BLaER1 (cell line): ENCODE measurements around the gene CYP46A1.
A peak's percentile ranks its signal among the peaks of the same experiment; 100 is the strongest.
"Not testable (repeated sequence)": the region's sequence is repeated elsewhere in the genome, so short reads cannot be mapped to it uniquely, and the experiment has no call there.

ENCODE experiments used
- H3K27ac ChIP-seq: shearing (Covaris generic); formaldehyde crosslinking; 2 replicates; pipeline ENCODE4 v1.8.1; 2022
- H3K27me3 ChIP-seq: shearing (Covaris generic); formaldehyde crosslinking; 2 replicates; pipeline ENCODE4 v1.8.1; 2022
- H3K36me3 ChIP-seq: shearing (Covaris generic); formaldehyde crosslinking; 2 replicates; pipeline ENCODE4 v1.8.1; 2022
- H3K4me1 ChIP-seq: shearing (Covaris generic); formaldehyde crosslinking; 2 replicates; pipeline ENCODE4 v1.8.1; 2022
- H3K4me2 ChIP-seq: shearing (Covaris generic); formaldehyde crosslinking; 2 replicates; pipeline ENCODE4 v1.8.1; 2022
- H3K4me3 ChIP-seq: shearing (Covaris generic); formaldehyde crosslinking; 2 replicates; pipeline ENCODE4 v1.8.1; 2022
- H3K9ac ChIP-seq: shearing (Covaris generic); formaldehyde crosslinking; 2 replicates; pipeline ENCODE4 v1.8.1; 2022
- H3K9me3 ChIP-seq: shearing (Covaris generic); formaldehyde crosslinking; 2 replicates; pipeline ENCODE4 v1.8.1; 2022
- H4K20me1 ChIP-seq: shearing (Covaris generic); formaldehyde crosslinking; 2 replicates; pipeline ENCODE4 v1.8.1; 2022
- Cebpa-rat ChIP-seq: shearing (Covaris generic); IDR thresholded peaks from 2 replicates; pipeline ENCODE4 v1.8.1; 2022

The CYP46A1 gene

DNA sequence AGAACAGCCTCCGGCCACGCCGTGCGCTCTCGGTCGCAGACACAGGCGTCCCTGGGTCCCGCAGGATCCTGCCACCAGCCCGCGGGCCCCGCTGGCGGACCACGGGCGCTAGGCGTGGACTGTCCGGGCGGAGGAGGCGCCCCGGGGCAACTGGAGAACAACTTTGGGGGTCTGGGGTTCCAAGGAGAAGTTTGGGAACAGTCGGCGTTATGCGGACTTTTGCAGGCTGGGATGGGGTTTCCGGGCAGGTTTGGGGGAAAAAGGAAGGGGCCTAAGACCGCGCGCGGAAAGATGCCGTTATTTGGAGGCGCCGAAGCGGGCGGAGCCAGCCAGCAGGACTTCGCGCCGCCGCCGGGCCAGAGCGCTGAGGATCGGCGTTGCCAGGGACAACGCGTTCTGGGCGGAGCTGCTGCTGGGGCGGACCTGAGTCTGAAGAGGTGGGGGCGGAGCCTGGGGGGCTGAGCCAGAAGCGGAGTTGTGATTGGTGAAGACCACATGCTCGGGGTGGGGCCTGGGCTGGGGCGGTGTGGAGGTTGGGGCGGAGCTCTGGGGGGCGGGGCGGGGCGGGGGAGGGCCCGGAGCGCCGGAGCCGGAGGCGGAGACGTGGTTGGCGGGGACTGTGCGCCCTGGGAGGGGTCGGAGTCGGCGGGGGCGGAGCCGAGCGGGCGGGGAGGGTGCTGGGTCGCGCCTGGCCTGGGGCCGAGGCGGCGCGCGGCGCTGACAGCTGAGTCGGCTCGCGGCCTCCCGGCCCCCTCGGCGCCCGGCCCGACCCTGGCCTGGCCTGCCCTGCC, at the start of gene CYP46A1:
Gene CYP46A1 (plus strand): TSS at position 680 of the 791 bp plus-strand sequence. CDS start 120 bp downstream, outside the sequence.
- Histone ChIP-seq H3K36me3 (no peaks in the 10 kb centered on the region), H3K9ac (peak within 1 kb of the TSS; percentile 81), H3K27ac (peak within 1 kb of the TSS; percentile 81), H3K27me3 (no peaks in the 10 kb centered on the region), H3K4me3 (peak within 1 kb of the TSS; percentile 84), H4K20me1 (no peaks in the 10 kb centered on the region), H3K4me1 (peaks cover 58% of the 10 kb centered on the region), H3K9me3 (peaks cover 6% of the 10 kb centered on the region), H3K4me2 (peak within 1 kb of the TSS; percentile 97)
- TF ChIP-seq Cebpa-rat, result no peak

DNA sequence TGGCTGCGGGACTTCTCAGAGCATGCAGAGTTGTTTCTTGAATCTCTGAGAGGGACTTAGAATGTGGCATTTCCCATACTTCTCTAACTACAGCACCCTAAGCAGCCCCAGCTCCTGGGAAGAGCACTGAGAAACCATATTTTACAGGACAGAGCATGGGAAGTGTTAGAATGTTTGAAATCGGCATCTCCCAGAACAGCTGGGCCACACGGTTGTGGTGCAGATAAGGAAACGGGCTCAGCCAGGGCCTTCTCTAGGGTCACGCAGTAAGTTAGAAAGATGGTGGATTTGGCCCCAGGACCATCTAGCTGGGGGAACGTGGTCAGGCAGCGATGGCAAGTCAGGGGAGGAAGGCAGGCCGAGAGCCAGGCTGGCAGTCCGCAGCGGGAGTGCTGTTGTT, 49.7 kb upstream of the CYP46A1 start:
- Histone ChIP-seq H3K27ac (peak overlapping the region; percentile 72), H3K36me3 (no peaks in the 10 kb centered on the region), H3K4me3 (no peak overlapping the region), H3K27me3 (no peaks in the 10 kb centered on the region), H3K9me3 (no peaks in the 10 kb centered on the region), H3K4me2 (peak overlapping the region; percentile 95), H3K9ac (peak overlapping the region; percentile 59), H3K4me1 (peaks cover 55% of the 10 kb centered on the region), H4K20me1 (no peaks in the 10 kb centered on the region)
- TF ChIP-seq Cebpa-rat, result no peak

DNA sequence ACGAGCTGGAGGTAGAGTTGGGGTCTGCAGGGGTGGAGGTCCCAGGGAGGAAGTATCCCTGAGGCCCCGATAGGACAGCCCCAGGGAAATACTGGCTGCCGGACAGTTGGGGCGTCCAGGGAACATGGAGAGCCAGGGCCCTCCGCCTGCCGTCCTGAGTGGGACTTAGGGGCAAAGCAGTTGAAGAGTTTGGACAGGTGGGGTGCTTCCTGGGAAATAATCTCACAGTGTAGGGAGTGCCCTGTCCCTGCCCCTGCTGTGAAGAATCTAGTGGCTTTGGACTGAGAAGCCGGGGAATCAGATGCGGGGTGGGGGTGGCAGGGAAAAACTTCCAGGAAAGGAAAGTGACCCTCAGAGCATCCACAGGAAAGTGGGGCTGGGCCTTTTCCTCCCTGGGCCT, 49.0 kb upstream of the CYP46A1 start:
- Histone ChIP-seq H3K27ac (peak overlapping the region; percentile 72), H3K36me3 (no peaks in the 10 kb centered on the region), H3K9me3 (no peaks in the 10 kb centered on the region), H3K27me3 (no peaks in the 10 kb centered on the region), H4K20me1 (no peaks in the 10 kb centered on the region), H3K4me2 (peak overlapping the region; percentile 95), H3K9ac (no peak overlapping the region; the same call in 1 of the 2 replicates), H3K4me1 (peaks cover 55% of the 10 kb centered on the region), H3K4me3 (no peak overlapping the region)
- no peak for TF ChIP-seq Cebpa-rat

DNA sequence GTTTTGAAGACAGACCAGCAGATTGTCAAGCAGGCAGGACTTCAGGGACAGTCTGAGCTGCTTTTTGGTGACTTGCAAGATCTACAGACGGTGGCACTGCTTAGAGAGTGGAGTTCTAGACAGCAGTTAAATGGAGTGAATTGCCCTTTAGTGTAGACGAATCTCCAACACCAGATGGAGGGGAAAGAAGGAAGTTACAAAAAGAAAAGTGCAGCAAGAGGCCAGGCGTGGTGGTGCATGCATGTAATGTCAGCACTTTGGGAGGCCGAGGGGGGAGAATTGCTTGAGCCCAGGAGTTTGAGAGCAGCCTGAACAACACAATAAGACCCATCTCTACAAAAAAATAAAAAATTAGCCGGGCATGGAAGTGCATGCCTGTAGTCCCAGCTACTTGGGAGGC, 47.6 kb upstream of the CYP46A1 start:
- no peak overlapping the region for H3K27ac ChIP-seq
- H3K4me1 ChIP-seq, result peaks cover 54% of the 10 kb centered on the region
- no peaks in the 10 kb centered on the region for H3K36me3 ChIP-seq
- TF ChIP-seq Cebpa-rat, result no peak
- H3K4me3 ChIP-seq, result no peak overlapping the region
- H3K9ac ChIP-seq, result no peak overlapping the region
- H3K9me3 ChIP-seq, result no peaks in the 10 kb centered on the region
- peak overlapping the region; percentile 58 for H3K4me2 ChIP-seq
- no peaks in the 10 kb centered on the region for H3K27me3 ChIP-seq
- no peaks in the 10 kb centered on the region for H4K20me1 ChIP-seq

DNA sequence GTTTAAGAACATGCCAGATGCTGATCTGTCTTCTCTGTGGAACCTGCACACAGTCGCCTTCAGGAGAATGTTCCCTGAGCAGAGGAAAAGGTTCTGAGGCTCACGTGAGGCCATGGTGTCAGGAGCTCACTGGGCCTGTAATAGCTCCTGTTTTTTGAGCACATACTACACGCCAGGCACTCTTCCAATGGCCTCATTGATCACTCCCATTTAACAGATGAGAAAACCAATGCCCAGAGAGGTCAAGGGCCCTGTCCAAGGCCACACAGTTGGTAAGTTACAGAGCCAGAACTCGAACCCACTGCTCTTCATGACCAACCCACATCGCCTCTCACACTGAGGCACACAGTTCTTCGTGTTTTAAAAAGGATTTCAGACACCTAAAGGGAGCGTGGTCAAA, 46.5 kb upstream of the CYP46A1 start:
- H3K27me3 ChIP-seq, result no peaks in the 10 kb centered on the region
- H4K20me1 ChIP-seq, result no peaks in the 10 kb centered on the region
- H3K9me3 ChIP-seq, result no peaks in the 10 kb centered on the region
- no peak overlapping the region for H3K4me3 ChIP-seq
- no peak for TF ChIP-seq Cebpa-rat
- H3K4me2 ChIP-seq, result no peak overlapping the region
- no peak overlapping the region for H3K27ac ChIP-seq
- H3K4me1 ChIP-seq, result peaks cover 43% of the 10 kb centered on the region
- H3K36me3 ChIP-seq, result no peaks in the 10 kb centered on the region
- H3K9ac ChIP-seq, result no peak overlapping the region

DNA sequence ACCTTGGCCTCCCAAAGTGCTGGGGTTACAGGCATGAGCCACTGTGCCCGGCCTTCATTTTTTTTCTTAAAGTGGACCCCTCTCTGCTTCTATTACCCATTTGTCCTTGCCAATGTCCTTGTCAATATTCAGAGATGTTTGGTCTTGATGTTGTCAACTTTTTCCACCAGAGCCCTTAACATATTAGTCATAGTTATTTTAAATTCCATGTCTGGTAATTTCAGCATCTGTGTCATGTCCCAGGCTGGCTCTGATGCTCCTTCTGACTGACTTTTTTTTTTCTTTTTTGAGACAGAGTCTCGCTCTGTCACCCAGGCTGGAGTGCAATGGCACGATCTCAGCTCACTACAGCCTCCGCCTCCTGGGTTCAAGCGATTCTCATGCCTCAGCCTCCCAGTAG, 41.3 kb upstream of the CYP46A1 start:
- H3K9ac ChIP-seq, H3K36me3 ChIP-seq, H4K20me1 ChIP-seq, H3K27ac ChIP-seq, H3K4me3 ChIP-seq, H3K9me3 ChIP-seq, H3K4me2 ChIP-seq: not testable (repeated sequence)
- Histone ChIP-seq H3K4me1 (peaks cover 25% of the 10 kb centered on the region), H3K27me3 (peaks cover 42% of the 10 kb centered on the region)

DNA sequence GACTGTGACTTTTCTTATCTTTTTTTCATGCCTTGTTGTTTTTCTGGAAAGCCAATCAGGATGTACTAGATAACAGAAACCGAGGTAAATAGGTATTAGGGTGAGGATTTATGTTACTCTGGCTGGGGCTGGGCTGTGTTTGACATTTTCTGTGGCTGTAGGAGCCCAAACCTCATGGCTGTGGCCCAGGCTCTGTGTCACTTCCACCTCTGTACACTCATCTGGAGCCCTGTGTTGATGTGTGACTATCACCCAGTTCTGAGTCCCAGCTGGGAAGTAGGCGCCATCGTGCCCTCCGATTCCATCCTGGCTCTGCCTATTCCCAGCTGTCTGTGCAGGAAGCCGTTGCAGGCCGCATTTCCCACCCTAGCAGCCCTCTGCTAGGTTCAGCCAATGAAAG, 40.8 kb upstream of the CYP46A1 start:
- Histone ChIP-seq H3K27ac (no peak overlapping the region), H3K36me3 (no peaks in the 10 kb centered on the region)

DNA sequence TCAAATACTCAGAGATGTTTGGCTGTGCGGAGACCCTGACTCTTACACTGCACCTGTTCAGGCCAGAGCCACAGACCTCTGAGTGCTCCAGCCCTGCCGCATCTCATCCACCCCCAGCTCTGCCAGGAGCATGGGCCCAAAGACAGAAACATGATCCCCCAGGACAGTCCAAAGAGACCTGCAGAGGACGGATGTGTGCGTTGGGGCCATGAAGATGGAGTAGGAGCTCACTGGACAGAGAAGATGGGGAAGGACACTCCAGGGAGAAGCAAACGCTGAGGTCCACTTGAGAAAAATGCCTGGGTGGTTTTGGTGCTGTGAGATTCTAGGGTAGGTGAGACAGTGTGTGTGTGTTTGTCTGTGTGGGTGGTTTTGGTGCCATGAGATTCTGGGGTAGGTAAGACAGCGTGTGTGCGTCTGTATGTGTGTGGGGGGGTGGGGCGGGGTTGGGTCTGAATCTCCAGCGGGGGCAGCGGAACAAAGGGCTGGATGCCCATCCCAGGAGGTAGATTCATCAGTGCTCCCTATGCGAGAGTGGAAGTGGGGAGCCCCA, 40.0 kb upstream of the CYP46A1 start:
- peak overlapping the region; percentile 49; the same call in 1 of the 2 replicates for H3K4me2 ChIP-seq
- no peak overlapping the region for H3K4me3 ChIP-seq
- H3K9me3 ChIP-seq, result no peaks in the 10 kb centered on the region

More for the DNA sequence above, 40.8 kb upstream of the CYP46A1 start:
- Histone ChIP-seq H3K9me3 (no peaks in the 10 kb centered on the region), H3K4me2 (peak overlapping the region; percentile 49), H4K20me1 (peaks cover 7% of the 10 kb centered on the region; the same call in 1 of the 2 replicates), H3K9ac (no peak overlapping the region), H3K4me1 (peaks cover 25% of the 10 kb centered on the region), H3K27me3 (peaks cover 42% of the 10 kb centered on the region), H3K4me3 (no peak overlapping the region)
- no peak for TF ChIP-seq Cebpa-rat

DNA sequence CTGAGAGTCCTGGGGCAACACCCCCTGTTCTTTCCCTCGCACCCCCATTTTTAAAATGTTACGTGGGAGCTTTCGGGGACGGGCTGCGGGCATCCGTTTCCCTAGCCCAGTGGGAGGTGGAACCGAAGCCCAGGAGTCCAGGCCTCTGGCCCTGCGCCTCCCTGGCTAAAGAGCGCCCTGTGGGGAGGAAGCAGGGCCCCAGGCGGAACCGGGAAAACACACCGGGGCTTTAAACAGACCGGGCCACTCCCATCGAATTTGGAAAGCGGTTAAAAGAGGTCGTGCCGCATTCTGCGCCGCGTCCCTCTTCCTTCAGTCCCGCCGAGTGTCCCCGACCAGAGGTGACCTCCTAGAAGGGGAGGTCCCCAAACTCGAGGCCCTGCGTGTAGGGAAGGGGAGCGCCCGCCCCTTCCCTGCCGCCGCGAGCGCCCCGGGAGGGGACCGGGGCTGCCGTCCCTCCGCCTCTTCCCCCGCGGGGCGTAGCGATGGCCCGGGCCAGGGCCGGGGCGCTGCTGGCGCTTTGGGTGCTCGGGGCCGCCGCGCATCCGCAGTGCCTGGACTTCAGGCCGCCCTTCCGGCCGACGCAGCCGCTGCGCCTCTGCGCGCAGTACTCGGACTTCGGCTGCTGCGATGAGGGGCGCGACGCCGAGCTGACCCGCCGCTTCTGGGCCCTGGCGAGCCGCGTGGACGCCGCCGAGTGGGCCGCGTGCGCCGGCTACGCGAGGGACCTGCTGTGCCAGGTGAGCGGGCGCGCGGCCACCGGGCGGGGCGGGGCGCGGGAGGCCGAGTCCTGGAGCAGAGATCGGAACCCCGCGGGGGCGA, 39.2 kb upstream of the CYP46A1 start, which contains the start of gene HHIPL1:
Gene HHIPL1 (plus strand): TSS at position 407 of the 822 bp plus-strand sequence. CDS start 79 bp downstream, at position 486.
- Histone ChIP-seq H3K4me2 (peak within 1 kb of the TSS; percentile 68), H3K9me3 (no peaks in the 10 kb centered on the region), H3K36me3 (no peaks in the 10 kb centered on the region), H3K27me3 (peaks cover 42% of the 10 kb centered on the region), H3K27ac (no peak within 1 kb of the TSS), H4K20me1 (peaks cover 7% of the 10 kb centered on the region; the same call in 1 of the 2 replicates), H3K4me1 (peaks cover 25% of the 10 kb centered on the region), H3K4me3 (peak within 1 kb of the TSS; percentile 58), H3K9ac (no peak within 1 kb of the TSS)
- TF ChIP-seq Cebpa-rat, result no peak

More for the DNA sequence above, 40.0 kb upstream of the CYP46A1 start:
- peaks cover 25% of the 10 kb centered on the region for H3K4me1 ChIP-seq
- peaks cover 7% of the 10 kb centered on the region; the same call in 1 of the 2 replicates for H4K20me1 ChIP-seq
- H3K9ac ChIP-seq, result no peak overlapping the region
- H3K36me3 ChIP-seq, result no peaks in the 10 kb centered on the region
- TF ChIP-seq Cebpa-rat, result no peak
- H3K27me3 ChIP-seq, result peaks cover 42% of the 10 kb centered on the region
- no peak overlapping the region for H3K27ac ChIP-seq
